H1 (cell line): ENCODE results near the gene CIRBP. TPM values are rescaled to one million over a fixed set of nuclear protein-coding genes. Genes with fewer than 3 reads are reported as not detected.

Experiments used
- CTCF ChIA-PET: fragments of 300-600 bp; sonication (Branson Sonifier 250); formaldehyde crosslinking; loops from one replicate; lab custom pipeline; 2021; ENCODE audit not compliant: partially characterized antibody; lab: Charles Lee
- POLR2A ChIA-PET: fragments of 300-600 bp; sonication (Branson Sonifier 250); formaldehyde crosslinking; loops from one replicate; lab custom pipeline; 2021; ENCODE audit warnings: inconsistent platforms; ENCODE audit not compliant: partially characterized antibody; lab: Charles Lee
- DNase-seq, 2 experiments: peaks; one replicate each; pipeline versions ENCODE4 v3.0.0 to v3.0.0-alpha.2; 2010 to 2022; ENCODE audit warnings: low spot score in 2 of 2, low read depth in 1 of 2, mixed read lengths in 1 of 2
- FAIRE-seq: peaks from 2 replicates; lab custom pipeline; 2011; peaks lifted over from hg19 to GRCh38; lab: Jason Lieb, UNC
- H2AFZ ChIP-seq: 2 replicates; pipeline ENCODE4 v1.8.1; 2012; ENCODE audit warnings: low read length, inconsistent platforms
- H2AK5ac ChIP-seq: 2 replicates; pipeline ENCODE4 v1.6.1; 2013; ENCODE audit warnings: low read depth, low read length
- H2BK120ac ChIP-seq: replicated peaks from 2 replicates; pipeline ENCODE3; 2013; ENCODE audit warnings: low read depth, low read length, inconsistent platforms
- H2BK12ac ChIP-seq: 2 replicates; pipeline ENCODE4 v1.6.1; 2013; ENCODE audit warnings: low read depth, low read length
- H2BK15ac ChIP-seq: 2 replicates; pipeline ENCODE4 v1.6.1; 2013; ENCODE audit warnings: low read length
- H2BK20ac ChIP-seq: 2 replicates; pipeline ENCODE4 v1.6.1; 2013; ENCODE audit warnings: low read length
- H2BK5ac ChIP-seq: 2 replicates; pipeline ENCODE4 v1.6.1; 2013; ENCODE audit warnings: low read depth, low read length
- H3K14ac ChIP-seq: 2 replicates; pipeline ENCODE4 v1.6.1; 2013; ENCODE audit warnings: inconsistent platforms; ENCODE audit not compliant: insufficient read length
- H3K18ac ChIP-seq: 2 replicates; pipeline ENCODE4 v1.6.1; 2013; ENCODE audit warnings: low read length; ENCODE audit errors: extremely low read depth
- H3K23ac ChIP-seq: 2 replicates; pipeline ENCODE4 v1.6.1; 2013; ENCODE audit warnings: inconsistent platforms; ENCODE audit not compliant: insufficient read length
- H3K23me2 ChIP-seq: 2 replicates; pipeline ENCODE4 v1.6.1; 2013; ENCODE audit warnings: low read depth, low read length
- H3K27ac ChIP-seq: 2 replicates; pipeline ENCODE4 v1.6.1; 2011; ENCODE audit warnings: low read depth, low read length, inconsistent platforms
- H3K27me3 ChIP-seq, 4 experiments: replicated peaks in 1 of 4; 1 replicate in 1 of 4; 2 replicates in 3 of 4; pipeline versions ENCODE4 v1.6.1 to v1.8.1; 2011 to 2013; ENCODE audit warnings: low read length in 3 of 4, mild to moderate bottlenecking in 3 of 4, inconsistent platforms in 2 of 4, mixed read lengths in 2 of 4, moderate library complexity in 1 of 4; ENCODE audit not compliant: control insufficient read depth in 3 of 4, insufficient read depth in 3 of 4; ENCODE audit errors: extremely low read depth in 1 of 4
- H3K36me3 ChIP-seq, 4 experiments: 2 replicates each; pipeline versions ENCODE4 v1.6.1 to v1.8.1; 2011 to 2013; ENCODE audit warnings: mild to moderate bottlenecking in 4 of 4, low read length in 3 of 4, moderate library complexity in 2 of 4, control low read depth in 1 of 4, inconsistent platforms in 1 of 4; ENCODE audit not compliant: insufficient read depth in 4 of 4, control insufficient read depth in 2 of 4
- H3K4ac ChIP-seq: replicated peaks from 2 replicates; pipeline ENCODE3; 2013; ENCODE audit warnings: low read length, low read depth, mixed read lengths, inconsistent platforms; ENCODE audit not compliant: insufficient read length
- H3K4me1 ChIP-seq, 4 experiments: replicated peaks in 1 of 4; 1 replicate in 1 of 4; 2 replicates in 3 of 4; pipeline versions ENCODE4 v1.6.1 to v1.8.1; 2011 to 2013; ENCODE audit warnings: low read length in 3 of 4, inconsistent platforms in 2 of 4, mixed read lengths in 1 of 4; ENCODE audit not compliant: insufficient read depth in 4 of 4, control insufficient read depth in 3 of 4
- H3K4me2 ChIP-seq, 2 experiments: 2 replicates each; pipeline versions ENCODE4 v1.6.1 to v1.8.1; 2011 to 2013; ENCODE audit warnings: low read depth in 2 of 2, low read length in 2 of 2, control low read depth in 1 of 2, inconsistent platforms in 1 of 2, mild to moderate bottlenecking in 1 of 2; ENCODE audit not compliant: insufficient read depth in 1 of 2
- H3K4me3 ChIP-seq, 4 experiments: fragments of 200-600, 300-600 bp in 1 of 4; sonication (generic), shearing (Covaris generic), sonication (Bioruptor Twin) in 1 of 4; 2 replicates each; pipeline versions ENCODE4 v1.5.1 to v1.8.1; 2011 to 2016; ENCODE audit warnings: low read length in 4 of 4, low read depth in 3 of 4, control low read depth in 2 of 4, inconsistent platforms in 2 of 4, mild to moderate bottlenecking in 2 of 4, mixed read lengths in 1 of 4, moderate library complexity in 1 of 4; ENCODE audit not compliant: insufficient read depth in 2 of 4; ENCODE audit errors: extremely low read depth in 1 of 4
- H3K56ac ChIP-seq: replicated peaks from 2 replicates; pipeline ENCODE3; 2013; ENCODE audit warnings: low read depth, mild to moderate bottlenecking, mixed read lengths, low read length, inconsistent platforms; ENCODE audit not compliant: insufficient read length
- H3K79me1 ChIP-seq: 2 replicates; pipeline ENCODE4 v1.6.1; 2013; ENCODE audit warnings: low read depth, low read length, control low read depth
- H3K79me2 ChIP-seq, 2 experiments: 2 replicates each; pipeline versions ENCODE4 v1.6.1 to v1.8.1; 2012 to 2013; ENCODE audit warnings: low read length in 2 of 2, mild to moderate bottlenecking in 2 of 2, inconsistent platforms in 1 of 2; ENCODE audit not compliant: insufficient read depth in 2 of 2, control insufficient read depth in 1 of 2
- H3K9ac ChIP-seq, 4 experiments: replicated peaks in 1 of 4; 1 replicate in 1 of 4; 2 replicates in 3 of 4; pipeline versions ENCODE4 v1.6.1 to v1.8.1; 2011 to 2013; ENCODE audit warnings: low read depth in 3 of 4, low read length in 3 of 4, control low read depth in 2 of 4, mild to moderate bottlenecking in 2 of 4, moderate library complexity in 2 of 4, inconsistent platforms in 1 of 4; ENCODE audit errors: extremely low read depth in 1 of 4
- H3K9me3 ChIP-seq, 2 experiments: 2 replicates each; pipeline versions ENCODE4 v1.6.1 to v1.8.1; 2012 to 2013; ENCODE audit warnings: mild to moderate bottlenecking in 2 of 2, moderate library complexity in 2 of 2, control low read depth in 1 of 2, inconsistent platforms in 1 of 2, low read depth in 1 of 2, low read length in 1 of 2, mixed read lengths in 1 of 2; ENCODE audit not compliant: insufficient read depth in 2 of 2
- H4K20me1 ChIP-seq, 2 experiments: replicated peaks in 1 of 2; 2 replicates each; pipeline versions ENCODE3 to v1.8.1; 2011 to 2013; ENCODE audit warnings: inconsistent platforms in 2 of 2, low read length in 2 of 2, mild to moderate bottlenecking in 1 of 2; ENCODE audit not compliant: insufficient read depth in 2 of 2, control insufficient read depth in 1 of 2
- H4K5ac ChIP-seq: 2 replicates; pipeline ENCODE4 v1.6.1; 2013; ENCODE audit warnings: low read length, low read depth, mixed read lengths, inconsistent platforms; ENCODE audit not compliant: insufficient read length
- H4K8ac ChIP-seq: 2 replicates; pipeline ENCODE4 v1.8.0; 2013; ENCODE audit warnings: mild to moderate bottlenecking, moderate library complexity, low read length, inconsistent platforms; ENCODE audit not compliant: insufficient read depth; ENCODE audit errors: extremely low read depth
- H4K91ac ChIP-seq: replicated peaks from 2 replicates; pipeline ENCODE3; 2013; ENCODE audit warnings: low read length, mixed read lengths, inconsistent platforms; ENCODE audit not compliant: insufficient read length
- FOSL1 ChIP-seq: IDR thresholded peaks from 2 replicates; pipeline ENCODE4 v1.6.1; 2011; ENCODE audit warnings: mild to moderate bottlenecking, low read depth, low read length, moderate library complexity; ENCODE audit not compliant: insufficient read depth
- POLR2AphosphoS5 ChIP-seq: IDR thresholded peaks from 2 replicates; pipeline ENCODE4 v1.6.1; 2011; ENCODE audit warnings: low read depth, low read length
- WGBS, 2 experiments: shearing (Covaris generic) in 1 of 2; methylation state at CpG; one replicate each; pipeline versions ENCODE4 v1.1.6 to v1.1.7; 2013 to 2015; ENCODE audit warnings: low lambda C conversion rate in 2 of 2, mixed read lengths in 2 of 2, inconsistent platforms in 1 of 2, low coverage in 1 of 2, missing lambda C conversion rate in 1 of 2; ENCODE audit not compliant: insufficient replicate concordance in 2 of 2, insufficient coverage in 1 of 2, insufficient read length in 1 of 2; ENCODE audit errors: extremely low coverage in 1 of 2, missing lambda C conversion rate in 1 of 2; 5-methylcytosine and 5-hydroxymethylcytosine counted together
- polyA plus RNA-seq, 7 experiments: library from polyadenylated mRNA; depleted of rRNA in 3 of 7; stranded (reverse) in 5 of 7; unstranded in 2 of 7; fragments of >200 nt in 5 of 7; fragments of 200-250 nt in 2 of 7; gene quantifications; 1 replicate in 5 of 7; 2 replicates in 1 of 7; 4 replicates in 1 of 7; pipeline versions ENCODE4 v1.2.1 to v1.2.3, GENCODE V29; 2011 to 2013; ENCODE audit warnings: missing spikeins in 2 of 7, mixed read lengths in 2 of 7
- total RNA-seq: library from RNA; stranded (reverse); fragmentation: NEBNext Ultra II Directional; extraction: Animal tissue kit (Norgen Biotek cat#: 25700); gene quantifications from 2 replicates; pipeline ENCODE4 v1.2.1, GENCODE V29; 2021

Gene CIRBP
- total and polyA plus RNA-seq, 2 of the 8 experiments (the other 6 are each of a cell fraction or from before 2014, with no cell fraction given): 175 to 199 TPM

DNA sequence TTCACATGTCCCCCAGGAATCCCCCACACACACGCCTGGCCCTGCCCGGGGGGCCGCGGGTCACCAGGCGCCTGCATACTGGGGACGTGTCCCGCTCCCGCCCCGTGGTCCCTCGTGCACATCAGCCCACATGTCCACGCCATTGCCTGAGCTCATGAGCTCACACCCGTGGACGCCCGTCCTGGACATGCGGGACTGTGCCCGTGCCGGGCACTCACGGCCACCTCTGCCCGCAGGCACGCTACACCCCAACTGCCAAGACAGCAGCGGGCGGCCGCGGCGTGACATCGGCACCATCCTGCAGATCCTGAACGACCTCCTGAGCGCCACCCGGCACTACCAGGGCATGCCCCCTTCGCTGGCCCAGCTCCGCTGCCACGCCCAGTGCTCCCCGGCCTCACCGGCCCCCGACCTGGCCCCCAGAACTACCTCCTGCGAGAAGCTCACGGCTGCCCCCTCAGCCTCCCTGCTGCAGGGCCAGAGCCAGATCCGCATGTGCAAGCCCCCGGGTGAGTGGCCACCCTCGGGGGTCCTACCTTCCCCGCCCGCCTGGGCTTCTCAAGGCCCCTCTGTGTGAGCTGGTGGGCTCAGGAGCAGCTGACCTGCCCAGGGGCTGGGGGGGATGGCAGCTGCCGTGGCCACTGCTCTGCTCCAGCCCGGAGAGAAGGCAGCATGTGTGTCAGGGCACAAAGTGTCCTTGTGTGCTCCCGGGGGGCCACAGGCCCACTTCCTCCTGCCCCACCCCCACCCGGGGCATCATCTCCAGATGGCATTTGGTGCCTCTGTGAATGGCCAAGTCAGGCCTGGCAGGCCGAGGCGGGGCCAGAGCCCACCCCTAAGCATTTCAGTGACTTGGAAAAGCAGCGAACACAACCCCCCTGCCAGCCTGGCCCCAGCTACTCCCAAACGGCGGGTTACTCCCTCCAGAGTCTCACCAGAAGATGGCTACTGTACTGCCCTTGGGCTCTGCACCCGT, 13.7 kb upstream of the CIRBP start:
- Histone ChIP-seq H4K8ac (no peak overlapping the region; the same call in 1 of the 2 replicates), H2BK5ac (no peak overlapping the region), H3K4ac (no peak overlapping the region), H2BK120ac (no peak overlapping the region), H2AK5ac (no peak overlapping the region), H3K56ac (no peak overlapping the region), H2BK20ac (no peak overlapping the region), H3K27ac (no peak overlapping the region), H3K4me1 (peaks cover 0 to 38% (median 23%) of the 10 kb centered on the region in 4 experiments; a peak in 6 of 7 replicates), H4K91ac (no peak overlapping the region), H3K79me2 (peaks cover 9 to 45% of the 10 kb centered on the region in 2 experiments), H3K36me3 (peaks cover 26 to 75% (median 41%) of the 10 kb centered on the region in 4 experiments), H3K9ac (no peak overlapping the region), H3K4me3 (no peak overlapping the region), H3K27me3 (no peaks in the 10 kb centered on the region; a peak in 1 of 7 replicates), H3K18ac (no peak overlapping the region), H3K9me3 (no peaks in the 10 kb centered on the region), H4K5ac (no peak overlapping the region), H3K79me1 (peaks cover 12% of the 10 kb centered on the region; the same call in 1 of the 2 replicates), H2BK12ac (no peak overlapping the region), H2AFZ (no peak overlapping the region), H3K23ac (no peak overlapping the region), H3K14ac (no peak overlapping the region), H2BK15ac (no peak overlapping the region), H3K23me2 (peaks cover 6% of the 10 kb centered on the region; the same call in 1 of the 2 replicates), H4K20me1 (peaks cover 24 to 37% of the 10 kb centered on the region in 2 experiments), H3K4me2 (no peak overlapping the region)
- FAIRE-seq: no peak
- ChIA-PET POLR2A (interaction anchor here (0.9 to 19.4 kb wide), 8 partner anchors 9 to 260 kb away, joined by 3 to 456 read pairs (median 4); partner anchors contain the start of genes ATP5F1D, CBARP, CIRBP and FAM174C), CTCF (interaction anchor here (0.6 to 15.9 kb wide), 6 partner anchors 9 to 222 kb away, joined by 3 to 212 read pairs (median 4); partner anchors contain the start of gene ATP5F1D)
- TF ChIP-seq FOSL1 (no peak), POLR2AphosphoS5 (peak; percentile 27; the same call in 1 of the 2 replicates)
- 95% methylated on average over 43 of the region's 52 CpGs; no CpG with 5 or more reads in 1 of the 2 experiments for WGBS, 2 experiments
- no peak for DNase-seq
